ENCODE data around the gene LCP1.

Gene LCP1

DNA sequence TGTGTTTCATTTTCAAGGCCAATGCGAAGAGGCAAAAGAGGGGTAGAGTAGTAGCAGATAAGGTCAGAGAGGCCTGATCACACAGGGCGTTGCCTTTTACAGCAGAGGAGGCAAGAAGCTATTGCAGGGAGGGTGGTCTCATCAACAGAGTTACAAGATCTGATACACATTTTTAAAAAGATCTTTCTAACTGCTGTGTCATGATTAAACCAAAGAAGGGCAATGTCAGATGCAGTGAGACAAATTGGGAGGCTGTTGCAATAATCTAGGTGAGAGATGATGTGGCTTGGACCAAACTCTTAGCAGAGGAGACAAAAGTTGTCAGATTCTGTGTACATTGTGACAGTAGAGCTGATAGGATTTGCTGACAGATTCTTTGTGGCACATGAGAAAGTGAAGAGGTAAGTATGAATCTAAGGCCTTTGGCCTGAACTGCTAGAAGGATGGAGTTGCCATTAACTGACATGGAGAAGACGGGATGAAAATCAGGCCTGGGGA is 16.8 kb upstream of the LCP1 start:
- no peak for TF ChIP-seq POLR2A (IDR thresholded peaks at IDR 0.05; ENCODE audit: low read length)
- no peak for TF ChIP-seq GATA1 (IDR thresholded peaks at IDR 0.05; ENCODE audit: low read depth, low read length)
- peak; percentile 54 to 62 for DNase-seq

GRCh38 chr13:46197299-46198048 is 15.5 kb upstream of the LCP1 start:
- TF ChIP-seq POLR2A (IDR thresholded peaks at IDR 0.05; ENCODE audit: low read length) (no peak), GATA1 (IDR thresholded peaks at IDR 0.05; ENCODE audit: low read depth, low read length) (no peak)
- DNase-seq: no peak

GRCh38 chr13:46195016-46195415 is 13.0 kb upstream of the LCP1 start:
- TF ChIP-seq POLR2A (IDR thresholded peaks at IDR 0.05; ENCODE audit: low read length) (no peak), GATA1 (IDR thresholded peaks at IDR 0.05; ENCODE audit: low read depth, low read length) (no peak)
- no peak for DNase-seq

DNA sequence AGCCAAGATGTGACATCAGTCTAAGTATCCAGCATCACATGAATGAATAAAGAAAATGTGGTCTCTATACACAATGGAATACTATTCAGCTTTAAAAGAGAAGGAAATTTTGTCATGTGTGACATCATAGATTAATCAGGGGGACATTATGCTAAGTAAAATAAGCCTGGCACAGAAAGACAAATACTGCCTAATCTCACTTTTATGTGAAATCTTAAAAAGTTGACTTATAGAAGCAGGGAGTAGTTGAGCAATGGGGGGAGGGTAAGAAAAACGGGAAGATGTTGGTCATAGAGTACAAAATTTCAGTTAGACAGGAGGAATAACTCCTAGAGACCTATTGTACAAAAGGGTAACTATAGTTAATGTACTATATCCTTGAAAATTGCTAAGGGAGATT is 10.4 kb upstream of the LCP1 start:
- DNase-seq: no peak

DNA sequence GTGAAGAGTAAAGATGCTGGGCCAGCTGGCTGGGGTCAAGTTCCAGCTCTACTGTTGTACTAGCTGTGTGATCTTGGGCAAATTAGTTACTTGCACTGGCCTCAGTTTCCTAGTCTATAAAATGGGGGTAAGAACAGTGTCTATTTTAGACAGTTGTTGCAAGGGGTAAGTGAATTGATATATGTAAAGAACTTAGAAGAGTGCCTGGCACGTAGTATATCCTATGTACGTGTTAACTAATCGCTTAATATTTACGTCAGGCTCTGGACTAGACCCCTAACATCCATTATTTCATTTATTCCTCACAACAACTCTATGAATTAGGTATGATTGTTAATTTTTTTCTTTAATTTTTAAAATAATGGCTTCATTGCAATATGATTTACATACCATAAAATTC is 3.7 kb upstream of the LCP1 start:
- TF ChIP-seq POLR2A (IDR thresholded peaks at IDR 0.05; ENCODE audit: low read length): no peak
- TF ChIP-seq GATA1 (IDR thresholded peaks at IDR 0.05; ENCODE audit: low read depth, low read length): no peak

More for the DNA sequence above, 10.4 kb upstream of the LCP1 start:
- TF ChIP-seq POLR2A (IDR thresholded peaks at IDR 0.05; ENCODE audit: low read length): no peak
- TF ChIP-seq GATA1 (IDR thresholded peaks at IDR 0.05; ENCODE audit: low read depth, low read length): no peak

DNA sequence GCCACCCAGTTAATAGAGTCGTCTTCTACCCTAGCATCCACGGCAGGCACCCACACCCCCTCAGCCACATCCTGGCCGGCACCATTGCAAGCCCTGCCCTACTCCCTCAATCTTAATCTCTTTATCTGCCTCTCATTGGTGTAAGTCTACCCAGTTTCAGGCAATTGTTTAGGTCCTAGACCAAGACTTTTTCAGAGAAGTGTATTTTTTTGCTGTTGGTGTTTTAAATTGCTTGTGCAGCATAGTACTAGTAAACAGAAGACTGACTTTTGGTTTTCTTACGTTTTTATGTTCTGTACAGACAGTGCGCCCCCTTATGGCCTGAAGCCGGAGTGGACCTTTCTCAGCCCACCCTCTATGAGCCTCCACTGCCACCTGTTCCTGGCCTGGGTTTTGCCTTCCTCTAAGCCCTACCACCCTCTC is 2.3 kb upstream of the LCP1 start:
- no peak for TF ChIP-seq POLR2A (IDR thresholded peaks at IDR 0.05; ENCODE audit: low read length)
- no peak for TF ChIP-seq GATA1 (IDR thresholded peaks at IDR 0.05; ENCODE audit: low read depth, low read length)
- peak; percentile 82 for DNase-seq

More for the DNA sequence above, 3.7 kb upstream of the LCP1 start:
- no peak for DNase-seq

DNA sequence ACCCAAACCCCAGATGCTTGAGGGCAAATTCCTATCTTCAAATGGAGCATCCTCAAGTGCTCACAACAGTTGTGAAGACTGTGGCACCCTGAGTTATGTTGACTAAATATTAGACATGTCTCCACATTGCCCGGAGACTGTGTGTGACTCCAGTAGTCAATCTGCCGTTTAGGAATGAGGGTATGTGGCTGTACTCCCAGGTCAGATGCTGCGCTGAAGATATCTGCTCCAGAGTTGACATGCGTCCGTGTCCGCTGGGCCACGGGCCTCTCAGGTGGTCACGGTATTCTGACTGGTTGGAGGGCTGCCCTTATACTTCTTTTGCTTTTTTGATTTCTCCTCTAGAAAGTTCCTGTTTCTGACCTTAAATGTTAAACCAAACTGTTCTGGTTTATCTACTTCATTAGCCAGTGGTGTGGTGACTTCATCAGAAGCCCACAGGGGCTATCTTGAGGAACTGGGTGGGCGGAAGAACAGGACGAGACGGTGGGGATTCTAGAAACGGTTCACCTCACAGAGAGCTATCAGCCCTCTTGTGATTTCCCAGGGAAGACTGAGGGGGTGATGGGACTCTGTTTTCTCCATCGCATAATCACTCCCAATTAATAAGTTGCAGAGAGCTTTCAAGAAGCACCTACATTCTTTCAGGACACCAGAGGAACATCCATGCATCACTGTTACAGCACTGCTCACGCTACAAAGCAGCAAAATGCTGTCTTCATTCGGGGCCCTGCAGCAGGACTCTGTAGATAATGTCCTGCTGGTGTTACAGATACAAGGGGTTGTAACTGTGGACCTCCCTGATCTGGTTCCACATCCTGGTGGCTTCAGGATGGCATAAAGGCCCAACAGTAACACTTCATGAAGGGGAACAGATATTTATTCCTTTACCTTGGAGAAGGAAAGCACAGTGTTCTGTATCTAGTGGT is 1.3 kb upstream of the LCP1 start:
- DNase-seq: peak; percentile 83 to 93
- no peak for TF ChIP-seq POLR2A (IDR thresholded peaks at IDR 0.05; ENCODE audit: low read length)
- no peak for TF ChIP-seq GATA1 (IDR thresholded peaks at IDR 0.05; ENCODE audit: low read depth, low read length)

DNA sequence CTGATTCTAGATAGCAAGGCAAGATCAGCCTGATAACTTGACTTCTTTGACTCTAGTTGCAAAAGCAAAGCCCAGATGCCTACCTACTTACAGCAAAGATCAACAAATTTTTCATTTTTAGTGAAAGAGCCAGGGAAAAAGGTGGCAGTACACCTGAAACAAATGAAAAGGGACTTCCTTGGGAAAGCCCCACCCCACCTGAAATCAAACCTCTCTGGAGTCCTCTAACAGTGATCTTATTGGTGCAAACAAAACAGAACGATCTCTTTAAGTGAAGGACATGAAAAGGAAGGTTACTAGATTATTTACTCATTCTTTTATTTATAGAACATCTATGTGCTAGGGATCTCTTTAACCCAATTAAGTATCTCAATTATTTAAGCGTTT is 507 bp upstream of the LCP1 start:
- no peak for TF ChIP-seq GATA1 (IDR thresholded peaks at IDR 0.05; ENCODE audit: low read depth, low read length)
- TF ChIP-seq POLR2A (IDR thresholded peaks at IDR 0.05; ENCODE audit: low read length): no peak
- no peak for DNase-seq

DNA sequence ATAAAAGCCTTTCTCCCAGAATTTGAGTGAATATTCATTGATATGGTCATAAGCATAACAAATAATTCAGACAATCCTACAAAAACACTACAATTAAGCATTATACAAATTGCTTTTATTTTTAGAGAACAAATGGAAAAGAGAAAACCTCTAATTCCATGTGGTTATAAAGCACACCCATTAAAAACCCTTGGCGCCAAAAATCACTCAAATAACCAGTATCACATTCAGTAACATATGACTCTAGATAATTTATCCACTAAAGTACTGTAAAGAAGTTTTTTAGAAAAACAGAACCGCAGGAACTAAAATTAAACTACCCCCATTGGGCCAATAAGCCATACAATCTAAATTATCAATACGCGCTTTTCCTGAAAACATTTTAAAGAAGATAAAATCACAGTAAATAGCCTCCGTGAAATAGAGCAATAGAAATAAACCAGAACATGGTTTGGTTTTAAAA is 569 bp downstream of the LCP1 start:
- TF ChIP-seq POLR2A (IDR thresholded peaks at IDR 0.05; ENCODE audit: low read length) (no peak), GATA1 (IDR thresholded peaks at IDR 0.05; ENCODE audit: low read depth, low read length) (no peak)
- DNase-seq: peak in 1 of 2 experiments; percentile 37

GRCh38 chr13:46179969-46180763 is 1.8 kb downstream of the LCP1 start:
- TF ChIP-seq GATA1 (IDR thresholded peaks at IDR 0.05; ENCODE audit: low read depth, low read length) (no peak), POLR2A (IDR thresholded peaks at IDR 0.05; ENCODE audit: low read length) (no peak)
- DNase-seq: peak; percentile 41 to 53

DNA sequence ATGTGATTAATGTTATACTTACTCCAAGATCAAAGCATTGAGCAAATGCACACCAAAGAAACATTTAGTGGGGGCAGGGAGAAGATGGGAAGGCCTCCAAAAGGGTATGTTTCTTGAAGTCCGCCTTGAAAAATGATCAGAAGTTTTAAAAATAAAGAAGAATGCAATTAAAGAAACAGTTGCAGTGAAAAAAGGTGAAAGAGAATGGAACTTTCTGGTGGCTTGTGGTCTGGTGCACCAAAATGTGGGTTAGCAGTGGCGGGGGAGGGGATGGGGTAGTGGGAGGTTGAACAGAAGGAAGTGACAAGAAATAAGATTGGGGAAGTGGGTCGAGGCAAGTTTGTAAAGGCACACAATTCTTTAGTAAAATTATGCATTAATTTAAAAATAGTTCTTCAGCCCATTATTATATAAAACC is 2.5 kb downstream of the LCP1 start:
- TF ChIP-seq GATA1 (IDR thresholded peaks at IDR 0.05; ENCODE audit: low read depth, low read length) (no peak), POLR2A (IDR thresholded peaks at IDR 0.05; ENCODE audit: low read length) (no peak)
- peak; percentile 46 to 55 for DNase-seq

GRCh38 chr13:46178821-46179220 is 3.2 kb downstream of the LCP1 start:
- DNase-seq: peak; percentile 9 to 41
- TF ChIP-seq POLR2A (IDR thresholded peaks at IDR 0.05; ENCODE audit: low read length) (no peak), GATA1 (IDR thresholded peaks at IDR 0.05; ENCODE audit: low read depth, low read length) (no peak)

GRCh38 chr13:46178143-46178542 is 3.8 kb downstream of the LCP1 start:
- TF ChIP-seq GATA1 (IDR thresholded peaks at IDR 0.05; ENCODE audit: low read depth, low read length) (no peak), POLR2A (IDR thresholded peaks at IDR 0.05; ENCODE audit: low read length) (no peak)
- peak; percentile 77 to 85 for DNase-seq

Measured in erythroblast (primary cell).